HL-60 (cell line): ENCODE data around the gene CEP57.
A peak's percentile ranks its signal among the peaks of the same experiment; 100 is the strongest.
"Not testable (repeated sequence)": the region's sequence is repeated elsewhere in the genome, so short reads cannot be mapped to it uniquely, and the experiment has no call there.

Experiments
- DNase-seq, 2 experiments: peaks; one replicate each; pipeline ENCODE4 v3.0.0-alpha.2; 2010 to 2020; ENCODE audit warnings: low read depth in 1 of 2, low spot score in 1 of 2
- H3K27ac ChIP-seq: fragments of 250-450 bp; sonication (Bioruptor Pico); replicated peaks from 2 replicates; pipeline ENCODE4 v1.5.1; 2020; ENCODE audit warnings: mild to moderate bottlenecking, moderate library complexity
- H3K27me3 ChIP-seq: fragments of 250-450 bp; sonication (Bioruptor Pico); 2 replicates; pipeline ENCODE4 v1.5.1; 2021; ENCODE audit warnings: mild to moderate bottlenecking, moderate library complexity; ENCODE audit not compliant: insufficient read depth, poor library complexity, severe bottlenecking
- H3K4me3 ChIP-seq: replicated peaks from 2 replicates; pipeline ENCODE4 v1.5.1; 2011; ENCODE audit warnings: mild to moderate bottlenecking, control low read depth, low read length; ENCODE audit not compliant: insufficient read depth
- CTCF ChIP-seq: IDR thresholded peaks from one replicate; pipeline ENCODE4 v1.5.1; 2011; ENCODE audit warnings: low read length, control low read depth, inconsistent platforms; ENCODE audit not compliant: insufficient read depth
- GABPA ChIP-seq: IDR thresholded peaks from 2 replicates; pipeline ENCODE4 v1.6.1; 2012; ENCODE audit warnings: low read depth
- POLR2AphosphoS5 ChIP-seq: IDR thresholded peaks from 2 replicates; pipeline ENCODE4 v1.6.1; 2012; ENCODE audit warnings: low read depth
- REST ChIP-seq: IDR thresholded peaks from 2 replicates; pipeline ENCODE4 v1.6.1; 2012; ENCODE audit warnings: low read depth; ENCODE audit not compliant: insufficient replicate concordance
- SPI1 ChIP-seq: IDR thresholded peaks from 2 replicates; pipeline ENCODE4 v1.6.1; 2012; ENCODE audit warnings: low read depth, mild to moderate bottlenecking, borderline replicate concordance

CEP57 gene

GRCh38 chr11:95863486-95864140 is 73.3 kb downstream of the CEP57 start:
- no peak overlapping the region for H3K4me3 ChIP-seq
- TF ChIP-seq REST (no peak), SPI1 (no peak), CTCF (no peak), GABPA (no peak), POLR2AphosphoS5 (no peak)
- H3K27me3 ChIP-seq = no peaks in the 10 kb centered on the region
- H3K27ac ChIP-seq = no peak overlapping the region
- DNase-seq = no peak

- no peak overlapping the region for H3K4me3 ChIP-seq
- TF ChIP-seq SPI1 (peak; percentile 83), POLR2AphosphoS5 (no peak), CTCF (no peak), REST (no peak), GABPA (no peak)
- peak in 1 of 2 experiments; percentile 50 for DNase-seq
- no peaks in the 10 kb centered on the region for H3K27me3 ChIP-seq
- no peak overlapping the region for H3K27ac ChIP-seq
Observed at GRCh38 chr11:95867105-95867504, 76.8 kb downstream of the CEP57 start.

GRCh38 chr11:95870877-95871276 is 80.6 kb downstream of the CEP57 start:
- not testable (repeated sequence) for H3K27ac ChIP-seq

GRCh38 chr11:95877291-95877690 is 87.0 kb downstream of the CEP57 start:
- Histone ChIP-seq H3K27me3 (no peaks in the 10 kb centered on the region), H3K27ac (no peak overlapping the region), H3K4me3 (no peak overlapping the region)
- TF ChIP-seq REST (no peak), CTCF (no peak), SPI1 (no peak)
- no peak for DNase-seq

More at GRCh38 chr11:95870877-95871276, 80.6 kb downstream of the CEP57 start:
- not testable (repeated sequence) for DNase-seq, H3K27me3 ChIP-seq, H3K4me3 ChIP-seq
